Retinal pigment epithelial cell (primary cell): ENCODE measurements around the gene USH1C.
A peak's percentile ranks its signal among the peaks of the same experiment; 100 is the strongest.

Source experiments
- DNase-seq: peaks from one replicate; pipeline ENCODE4 v3.0.0-alpha.2; 2010; ENCODE audit warnings: low read depth
- H3K4me3 ChIP-seq: 2 replicates; pipeline ENCODE4 v1.5.1; 2011; ENCODE audit warnings: mild to moderate bottlenecking, low read length, control low read depth, moderate library complexity
- CTCF ChIP-seq: conservative IDR thresholded peaks from 2 replicates; pipeline ENCODE4 v1.5.1; 2011; ENCODE audit warnings: low read depth, low read length, control low read depth, inconsistent platforms

USH1C gene

DNA sequence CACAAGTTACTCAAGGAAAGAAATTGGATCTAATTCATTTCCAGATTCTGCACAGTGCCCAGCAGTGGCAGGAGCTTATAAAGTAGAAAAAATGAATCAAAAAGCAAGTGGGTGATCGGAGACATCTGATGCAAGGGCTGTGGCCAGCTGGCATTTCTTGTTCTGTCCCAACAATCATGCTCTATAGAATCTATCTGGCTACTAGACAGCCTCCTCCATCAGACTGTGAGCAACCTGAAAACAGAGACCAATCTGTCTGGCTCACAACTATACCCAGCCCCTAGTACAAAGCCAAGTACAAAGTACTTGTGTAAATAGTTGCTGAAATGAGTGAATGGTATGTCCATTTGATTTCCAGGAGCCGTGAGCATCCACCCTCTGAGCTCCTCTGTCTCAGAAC, 11.4 kb downstream of the USH1C start:
- DNase-seq = no peak
- no peak for TF ChIP-seq CTCF

GRCh38 chr11:17531636-17532113, 12.5 kb downstream of the USH1C start:
- DNase-seq = no peak
- no peak for TF ChIP-seq CTCF
- no peak overlapping the region for H3K4me3 ChIP-seq

More for the DNA sequence above, 11.4 kb downstream of the USH1C start:
- no peak overlapping the region for H3K4me3 ChIP-seq

GRCh38 chr11:17531071-17531600, 13.1 kb downstream of the USH1C start:
- no peak for DNase-seq
- no peak for TF ChIP-seq CTCF
- H3K4me3 ChIP-seq = no peak overlapping the region

- DNase-seq = no peak
- H3K4me3 ChIP-seq = no peak overlapping the region
- no peak for TF ChIP-seq CTCF
Observed at GRCh38 chr11:17529844-17530185, 14.4 kb downstream of the USH1C start.

- no peak for TF ChIP-seq CTCF
- H3K4me3 ChIP-seq = no peak overlapping the region
- DNase-seq = no peak
Observed at GRCh38 chr11:17528906-17529843, 15.0 kb downstream of the USH1C start.

DNA sequence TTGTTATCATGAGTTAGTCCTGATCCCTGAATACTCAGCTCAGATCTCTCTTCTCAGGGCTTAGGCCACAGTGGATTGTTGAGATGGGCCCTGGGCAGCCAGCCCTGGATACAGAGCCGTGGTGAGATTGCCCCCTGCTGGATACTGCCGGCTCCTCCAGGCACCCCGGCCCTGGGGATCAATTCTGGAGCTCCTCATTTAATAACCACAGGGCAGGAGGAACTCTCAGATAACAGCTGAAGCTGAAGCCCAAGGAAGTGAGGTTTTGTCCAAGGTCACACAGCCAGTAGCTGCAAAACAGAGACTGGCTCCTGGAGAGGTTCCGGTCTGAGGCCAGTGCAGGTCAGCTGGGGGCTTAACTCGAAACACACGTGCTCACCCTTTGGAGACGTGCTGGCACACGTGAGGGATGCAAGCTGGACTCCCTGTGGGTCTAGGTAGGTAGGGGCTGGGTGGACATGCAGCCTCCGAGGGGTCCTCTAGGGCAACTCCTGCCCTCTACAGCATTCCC, 16.0 kb downstream of the USH1C start:
- TF ChIP-seq CTCF = peak; percentile 95
- no peak overlapping the region for H3K4me3 ChIP-seq
- no peak for DNase-seq
